Activated naive CD4-positive, alpha-beta T cell treated with Interleukin-2 at 50 U/mL for 16 hours (primary cell): ENCODE data around the gene G6PD.
A peak's percentile ranks its signal among the peaks of the same experiment; 100 is the strongest.
"Not testable (repeated sequence)": the region's sequence is repeated elsewhere in the genome, so short reads cannot be mapped to it uniquely, and the experiment has no call there.

ENCODE experiments used
- DNase-seq: peaks from one replicate; pipeline ENCODE4 v3.0.0-alpha.2; 2020

Gene G6PD

GRCh38 chrX:154541896-154542722, 4.5 kb downstream of the G6PD start:
- peak; percentile 66 for DNase-seq

- DNase-seq, result no peak
Measured at GRCh38 chrX:154541589-154541895, 5.1 kb downstream of the G6PD start.

GRCh38 chrX:154540897-154541535, 5.6 kb downstream of the G6PD start:
- no peak for DNase-seq

- DNase-seq, result not testable (repeated sequence)
Measured at GRCh38 chrX:154540365-154540764, 6.3 kb downstream of the G6PD start.

GRCh38 chrX:154539077-154539476, 7.6 kb downstream of the G6PD start:
- DNase-seq, result no peak

GRCh38 chrX:154535892-154536291, 10.8 kb downstream of the G6PD start:
- no peak for DNase-seq

GRCh38 chrX:154534526-154535322, 11.9 kb downstream of the G6PD start:
- peak; percentile 87 for DNase-seq

- DNase-seq, result no peak
Measured at GRCh38 chrX:154532690-154533089, 14.0 kb downstream of the G6PD start.

- no peak for DNase-seq
Measured at GRCh38 chrX:154531626-154532025, 15.0 kb downstream of the G6PD start.

GRCh38 chrX:154530286-154530685, 16.4 kb downstream of the G6PD start:
- DNase-seq, result no peak

GRCh38 chrX:154529206-154529612, 17.4 kb downstream of the G6PD start:
- no peak for DNase-seq

GRCh38 chrX:154526901-154527675, 19.6 kb downstream of the G6PD start:
- DNase-seq, result peak; percentile 65

GRCh38 chrX:154525606-154526490, 20.8 kb downstream of the G6PD start:
- no peak for DNase-seq

GRCh38 chrX:154519389-154519788, 27.3 kb downstream of the G6PD start:
- DNase-seq, result no peak

GRCh38 chrX:154517101-154517781, 29.4 kb downstream of the G6PD start:
- DNase-seq, result no peak

- DNase-seq, result no peak
Measured at GRCh38 chrX:154516656-154517100, 30.0 kb downstream of the G6PD start.

- DNase-seq, result peak; percentile 91
Measured at GRCh38 chrX:154515966-154516655, 30.5 kb downstream of the G6PD start, which contains the start of gene FAM3A. FAM3A (minus strand) TSS chrX:154516232; CDS start chrX:154515772, 460 bp downstream.

- peak; percentile 12 for DNase-seq
Measured at GRCh38 chrX:154515090-154515965, 31.3 kb downstream of the G6PD start.

- no peak for DNase-seq
Measured at GRCh38 chrX:154513716-154514115, 32.9 kb downstream of the G6PD start.
